OCI-LY3 (cell line): ENCODE measurements around the gene PLA2G4D.

Experiments
- H2AFZ ChIP-seq: fragments of 200-600, 300-600 bp; shearing (Covaris generic); 2 replicates; pipeline ENCODE4 v1.6.0; 2014; ENCODE audit warnings: antibody characterized with exemption, low read depth, low read length
- H3K27ac ChIP-seq: fragments of 200-600, 300-600 bp; sonication (generic); 2 replicates; pipeline ENCODE4 v1.5.1; 2014; ENCODE audit warnings: mild to moderate bottlenecking, low read length, moderate library complexity, mixed read lengths
- H3K27me3 ChIP-seq: fragments of 200-600, 300-600 bp; sonication (generic); 2 replicates; pipeline ENCODE4 v1.6.1; 2014; ENCODE audit warnings: low read depth, low read length, mixed read lengths
- H3K36me3 ChIP-seq: fragments of 200-600, 300-600 bp; sonication (generic); replicated peaks from 2 replicates; pipeline ENCODE3; 2014; ENCODE audit warnings: low read depth, low read length, mixed read lengths
- H3K4me1 ChIP-seq: fragments of 300-600, 200-600 bp; sonication (generic); 2 replicates; pipeline ENCODE4 v1.6.1; 2014; ENCODE audit warnings: low read length, mixed read lengths
- H3K4me2 ChIP-seq: fragments of 200-600, 300-600 bp; sonication (generic); 2 replicates; pipeline ENCODE4 v1.6.1; 2014; ENCODE audit warnings: low read length, mixed read lengths
- H3K4me3 ChIP-seq: fragments of 300-600, 200-600 bp; sonication (generic); 2 replicates; pipeline ENCODE4 v1.5.1; 2014; ENCODE audit warnings: antibody characterized with exemption, mild to moderate bottlenecking, low read length, moderate library complexity
- H3K79me2 ChIP-seq: fragments of 300-600, 200-600 bp; shearing (Covaris generic); 2 replicates; pipeline ENCODE4 v1.6.1; 2014; ENCODE audit warnings: mild to moderate bottlenecking, low read length, mixed read lengths
- H3K9ac ChIP-seq: fragments of 300-600, 200-600 bp; shearing (Covaris generic); 2 replicates; pipeline ENCODE4 v1.6.0; 2014; ENCODE audit warnings: mild to moderate bottlenecking, low read length, moderate library complexity
- H3K9me3 ChIP-seq: fragments of 200-600, 300-600 bp; shearing (Covaris generic); 2 replicates; pipeline ENCODE4 v1.6.1; 2014; ENCODE audit warnings: low read length, mixed read lengths; ENCODE audit not compliant: insufficient read depth
- H4K20me1 ChIP-seq: fragments of 200-600, 300-600 bp; sonication (generic); 2 replicates; pipeline ENCODE4 v1.6.1; 2016; ENCODE audit warnings: low read length, mixed read lengths; ENCODE audit not compliant: insufficient read depth
- EZH2phosphoT487 ChIP-seq: fragments of 200-600 bp; shearing (Covaris generic); IDR thresholded peaks from 2 replicates; pipeline ENCODE4 v1.6.1; 2018; ENCODE audit warnings: antibody characterized with exemption, mixed run types, low read depth
- TF ChIP-seq, protein P1 (sequence below): fragments of 200-600, 300-600 bp; sonication (generic); IDR thresholded peaks from 2 replicates; pipeline ENCODE4 v1.5.1; 2014; ENCODE audit warnings: antibody characterized with exemption, low read length, low read depth

Gene PLA2G4D

DNA sequence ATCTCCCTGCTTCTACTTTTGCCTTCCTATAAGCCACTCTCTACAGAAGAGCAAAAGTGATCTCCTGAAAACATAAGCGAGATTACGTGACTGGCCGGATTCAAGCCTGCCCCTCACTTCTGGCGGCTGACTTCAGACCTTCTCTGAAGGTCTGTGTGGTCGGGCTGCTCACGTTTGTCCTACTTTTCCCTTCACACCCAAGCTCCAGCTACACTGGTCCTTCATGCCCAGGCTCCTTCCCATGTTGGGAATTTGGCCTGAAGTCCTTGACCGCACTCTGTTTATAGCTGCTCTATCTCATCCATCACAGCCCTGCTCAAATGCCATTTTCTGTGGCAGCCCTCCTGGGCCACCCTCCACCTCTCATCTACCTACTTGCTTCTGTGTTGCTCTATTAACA, 66.8 kb downstream of the PLA2G4D start:
- no peak overlapping the region for H3K4me3 ChIP-seq
- TF ChIP-seq, protein P1, sequence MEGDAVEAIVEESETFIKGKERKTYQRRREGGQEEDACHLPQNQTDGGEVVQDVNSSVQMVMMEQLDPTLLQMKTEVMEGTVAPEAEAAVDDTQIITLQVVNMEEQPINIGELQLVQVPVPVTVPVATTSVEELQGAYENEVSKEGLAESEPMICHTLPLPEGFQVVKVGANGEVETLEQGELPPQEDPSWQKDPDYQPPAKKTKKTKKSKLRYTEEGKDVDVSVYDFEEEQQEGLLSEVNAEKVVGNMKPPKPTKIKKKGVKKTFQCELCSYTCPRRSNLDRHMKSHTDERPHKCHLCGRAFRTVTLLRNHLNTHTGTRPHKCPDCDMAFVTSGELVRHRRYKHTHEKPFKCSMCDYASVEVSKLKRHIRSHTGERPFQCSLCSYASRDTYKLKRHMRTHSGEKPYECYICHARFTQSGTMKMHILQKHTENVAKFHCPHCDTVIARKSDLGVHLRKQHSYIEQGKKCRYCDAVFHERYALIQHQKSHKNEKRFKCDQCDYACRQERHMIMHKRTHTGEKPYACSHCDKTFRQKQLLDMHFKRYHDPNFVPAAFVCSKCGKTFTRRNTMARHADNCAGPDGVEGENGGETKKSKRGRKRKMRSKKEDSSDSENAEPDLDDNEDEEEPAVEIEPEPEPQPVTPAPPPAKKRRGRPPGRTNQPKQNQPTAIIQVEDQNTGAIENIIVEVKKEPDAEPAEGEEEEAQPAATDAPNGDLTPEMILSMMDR, result no peak
- no peak for TF ChIP-seq EZH2phosphoT487
- H3K4me2 ChIP-seq, result no peak overlapping the region
- H3K36me3 ChIP-seq, result peaks cover 3% of the 10 kb centered on the region
- peaks cover 10% of the 10 kb centered on the region for H3K4me1 ChIP-seq
- no peak overlapping the region for H3K27ac ChIP-seq
- 0 out of 2 replicates have a peak, but pooled peaks cover 9% of the 10 kb centered on the region for H3K9me3 ChIP-seq
- H2AFZ ChIP-seq, result no peak overlapping the region
- H4K20me1 ChIP-seq, result no peaks in the 10 kb centered on the region
- H3K27me3 ChIP-seq, result 0 out of 2 replicates have a peak, but pooled peaks cover 3% of the 10 kb centered on the region
- no peaks in the 10 kb centered on the region for H3K79me2 ChIP-seq
- H3K9ac ChIP-seq, result no peak overlapping the region

DNA sequence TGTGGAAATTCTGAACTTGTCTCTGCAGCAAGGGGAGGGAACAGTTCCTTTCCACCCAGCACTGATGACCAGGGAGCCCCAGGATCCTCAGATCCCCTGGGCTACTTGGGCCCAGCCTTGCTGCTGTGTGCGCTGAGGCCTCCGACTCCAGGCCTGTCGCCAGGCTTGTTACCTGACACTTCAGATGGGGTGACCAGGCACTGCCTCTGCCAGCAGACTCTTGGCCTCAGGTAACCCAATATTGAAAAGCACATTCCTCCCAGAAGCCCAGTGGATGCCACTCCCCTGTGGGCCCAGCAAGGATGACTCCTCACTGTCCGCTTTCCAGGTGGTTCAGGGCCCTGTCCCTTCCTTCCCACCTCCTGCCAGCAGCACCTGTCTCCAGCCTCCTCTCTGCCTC, 70.1 kb downstream of the PLA2G4D start:
- Histone ChIP-seq H3K9me3 (no peaks in the 10 kb centered on the region), H3K36me3 (no peaks in the 10 kb centered on the region), H3K27me3 (0 out of 2 replicates have a peak, but pooled peaks cover 3% of the 10 kb centered on the region), H3K79me2 (no peaks in the 10 kb centered on the region), H3K4me3 (no peak overlapping the region), H4K20me1 (no peaks in the 10 kb centered on the region), H3K27ac (no peak overlapping the region), H2AFZ (no peak overlapping the region), H3K4me1 (no peaks in the 10 kb centered on the region), H3K9ac (no peak overlapping the region), H3K4me2 (no peak overlapping the region)
- TF ChIP-seq, protein P1, result no peak
- TF ChIP-seq EZH2phosphoT487, result no peak

DNA sequence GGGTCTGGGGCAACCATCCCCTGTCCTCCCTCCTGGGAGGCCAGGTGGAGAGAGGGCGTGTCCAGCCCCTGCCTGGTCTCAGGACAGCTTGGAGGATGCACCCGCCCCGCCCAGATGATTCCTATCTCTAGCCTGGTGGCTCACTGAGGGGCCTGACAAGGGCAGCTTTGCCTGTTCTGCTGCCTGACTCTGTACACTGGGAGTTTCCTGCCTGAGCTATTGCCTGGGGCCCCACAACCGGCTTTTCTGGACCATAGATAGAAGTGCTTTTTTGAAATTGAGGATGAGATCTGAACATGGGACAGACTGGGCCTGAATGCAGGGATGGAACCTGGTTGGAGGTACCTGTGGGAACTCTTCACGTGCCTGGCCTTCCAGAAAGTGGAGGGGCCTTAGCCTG, 72.8 kb downstream of the PLA2G4D start:
- no peaks in the 10 kb centered on the region for H3K9me3 ChIP-seq
- H4K20me1 ChIP-seq, result no peaks in the 10 kb centered on the region
- H3K4me2 ChIP-seq, result no peak overlapping the region
- no peaks in the 10 kb centered on the region for H3K79me2 ChIP-seq
- H3K27ac ChIP-seq, result no peak overlapping the region
- H3K27me3 ChIP-seq, result no peaks in the 10 kb centered on the region
- no peak overlapping the region for H3K9ac ChIP-seq
- TF ChIP-seq, protein P1, result no peak
- no peak for TF ChIP-seq EZH2phosphoT487
- no peak overlapping the region for H3K4me3 ChIP-seq
- H3K36me3 ChIP-seq, result no peaks in the 10 kb centered on the region
- H3K4me1 ChIP-seq, result no peaks in the 10 kb centered on the region
- H2AFZ ChIP-seq, result no peak overlapping the region

DNA sequence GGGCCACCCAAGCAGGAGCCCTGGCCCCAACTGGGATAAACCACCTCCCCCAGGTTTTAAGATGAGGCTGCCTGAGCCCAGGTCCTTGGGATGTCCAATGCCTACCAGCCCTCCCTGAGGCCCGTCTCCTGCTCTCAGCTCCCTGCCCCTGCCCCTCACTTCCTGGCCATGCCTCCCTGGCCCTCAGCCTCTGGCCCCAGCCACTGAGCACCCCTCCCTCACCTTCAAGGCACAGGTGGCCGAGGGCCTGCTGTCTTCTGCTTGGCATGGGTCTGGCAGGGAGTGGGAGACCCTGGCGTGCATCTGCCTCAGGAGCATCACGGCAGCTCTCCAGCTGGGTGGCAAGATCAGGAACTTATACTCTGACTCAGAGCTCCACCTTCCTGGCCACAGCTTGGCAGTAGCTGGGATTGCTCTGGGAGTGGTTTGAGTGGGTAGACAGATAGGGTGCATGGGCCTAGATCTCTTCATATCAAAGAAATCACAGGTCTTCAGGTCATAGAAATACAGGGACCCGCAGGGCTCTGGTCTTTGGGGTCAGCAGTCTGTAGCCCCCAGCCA, 73.6 kb downstream of the PLA2G4D start, which contains the start of gene PLA2G4E:
Gene PLA2G4E, minus strand, starts transcription at position 330 of the 561 bp plus-strand sequence. Its CDS starts 12 bp downstream, at position 318.
- no peak for TF ChIP-seq EZH2phosphoT487
- TF ChIP-seq, protein P1, result no peak
- Histone ChIP-seq H3K27me3 (no peaks in the 10 kb centered on the region), H3K36me3 (no peaks in the 10 kb centered on the region), H3K4me2 (no peak within 1 kb of the TSS), H3K27ac (no peak within 1 kb of the TSS), H3K4me3 (no peak within 1 kb of the TSS), H2AFZ (no peak within 1 kb of the TSS), H3K4me1 (no peaks in the 10 kb centered on the region), H3K79me2 (no peaks in the 10 kb centered on the region), H3K9ac (no peak within 1 kb of the TSS), H4K20me1 (no peaks in the 10 kb centered on the region), H3K9me3 (no peaks in the 10 kb centered on the region)
